SIG-M5 treated with dmso at 0.1 percent for 504 hours (cell line): ENCODE measurements around the gene SPATS2.
A peak's percentile ranks its signal among the peaks of the same experiment; 100 is the strongest.
"Not testable (repeated sequence)": the region's sequence is repeated elsewhere in the genome, so short reads cannot be mapped to it uniquely, and the experiment has no call there.

Experiments
- DNase-seq: peaks from one replicate; lab custom pipeline; 2025; ENCODE audit not compliant: unreplicated experiment; lab: John Stamatoyannopoulos, UW

Gene SPATS2

GRCh38 chr12:49367381-49368239, at the start of gene SPATS2:
TSS of gene SPATS2 (plus strand) at chr12:49367462. CDS start at chr12:49461013, 93,551 bp downstream.
- DNase-seq: no peak

GRCh38 chr12:49320411-49321103, 46.7 kb upstream of the SPATS2 start:
- DNase-seq: not testable (repeated sequence)

- no peak for DNase-seq
Measured at GRCh38 chr12:49322367-49322707, 44.9 kb upstream of the SPATS2 start.

GRCh38 chr12:49322708-49323523, 44.3 kb upstream of the SPATS2 start, which contains the start of gene TROAP:
TSS of gene TROAP (plus strand) at chr12:49323255. CDS start at chr12:49323609, 354 bp downstream.
- DNase-seq: peak; percentile 98

- DNase-seq: no peak
Measured at GRCh38 chr12:49323524-49324097, 43.7 kb upstream of the SPATS2 start.

GRCh38 chr12:49325606-49326005, 41.7 kb upstream of the SPATS2 start:
- no peak for DNase-seq

- no peak for DNase-seq
Measured at GRCh38 chr12:49327368-49327767, 39.9 kb upstream of the SPATS2 start.

- DNase-seq: no peak
Measured at GRCh38 chr12:49327887-49328286, 39.4 kb upstream of the SPATS2 start.

- no peak for DNase-seq
Measured at GRCh38 chr12:49328816-49329215, 38.4 kb upstream of the SPATS2 start.

- no peak for DNase-seq
Measured at GRCh38 chr12:49330032-49330619, 37.1 kb upstream of the SPATS2 start.

GRCh38 chr12:49330631-49331379, 36.5 kb upstream of the SPATS2 start:
- no peak for DNase-seq

- DNase-seq: peak; percentile 43
Measured at GRCh38 chr12:49331380-49332222, 35.7 kb upstream of the SPATS2 start.

GRCh38 chr12:49332441-49332861, 34.8 kb upstream of the SPATS2 start:
- DNase-seq: no peak

- DNase-seq: no peak
Measured at GRCh38 chr12:49332891-49333371, 34.3 kb upstream of the SPATS2 start.

GRCh38 chr12:49333778-49334177, 33.5 kb upstream of the SPATS2 start:
- DNase-seq: not testable (repeated sequence)

GRCh38 chr12:49334226-49334625, 33.0 kb upstream of the SPATS2 start:
- DNase-seq: no peak

- DNase-seq: no peak
Measured at GRCh38 chr12:49334681-49335080, 32.6 kb upstream of the SPATS2 start.

- DNase-seq: no peak
Measured at GRCh38 chr12:49335118-49335954, 31.9 kb upstream of the SPATS2 start.
